GM10847 (cell line): Measurements from ENCODE around the gene OLIG2.

Source experiments
- POLR2A ChIP-seq: IDR thresholded peaks from 2 replicates; pipeline ENCODE4 v1.6.1; 2011; ENCODE audit not compliant: insufficient read length; ENCODE audit errors: extremely low read depth

OLIG2 gene

GRCh38 chr21:33026443-33026858 is 716 bp downstream of the OLIG2 start:
- TF ChIP-seq POLR2A = no peak

GRCh38 chr21:33026878-33027400 is 1.2 kb downstream of the OLIG2 start:
- TF ChIP-seq POLR2A = no peak

GRCh38 chr21:33027401-33028286 is 1.9 kb downstream of the OLIG2 start:
- TF ChIP-seq POLR2A = no peak

- TF ChIP-seq POLR2A = no peak
These were observed 2.5 kb downstream of the OLIG2 start for GRCh38 chr21:33028287-33028670.

GRCh38 chr21:33028773-33029384 is 3.1 kb downstream of the OLIG2 start:
- TF ChIP-seq POLR2A = no peak

- TF ChIP-seq POLR2A = no peak
These were observed 3.7 kb downstream of the OLIG2 start for GRCh38 chr21:33029385-33029921.

- TF ChIP-seq POLR2A = no peak
These were observed 4.3 kb downstream of the OLIG2 start for GRCh38 chr21:33029975-33030461.

- no peak for TF ChIP-seq POLR2A
These were observed 4.9 kb downstream of the OLIG2 start for GRCh38 chr21:33030633-33031032.

- TF ChIP-seq POLR2A = no peak
These were observed 5.6 kb downstream of the OLIG2 start for GRCh38 chr21:33031152-33031911.

- TF ChIP-seq POLR2A = no peak
These were observed 6.8 kb downstream of the OLIG2 start for GRCh38 chr21:33032434-33033047.

- TF ChIP-seq POLR2A = no peak
These were observed 7.6 kb downstream of the OLIG2 start for GRCh38 chr21:33033094-33033951.

- TF ChIP-seq POLR2A = no peak
These were observed 8.3 kb downstream of the OLIG2 start for GRCh38 chr21:33033961-33034413.

GRCh38 chr21:33035147-33035546 is 9.4 kb downstream of the OLIG2 start:
- TF ChIP-seq POLR2A = no peak
